ENCODE measurements around the gene TTBK1.

DNA sequence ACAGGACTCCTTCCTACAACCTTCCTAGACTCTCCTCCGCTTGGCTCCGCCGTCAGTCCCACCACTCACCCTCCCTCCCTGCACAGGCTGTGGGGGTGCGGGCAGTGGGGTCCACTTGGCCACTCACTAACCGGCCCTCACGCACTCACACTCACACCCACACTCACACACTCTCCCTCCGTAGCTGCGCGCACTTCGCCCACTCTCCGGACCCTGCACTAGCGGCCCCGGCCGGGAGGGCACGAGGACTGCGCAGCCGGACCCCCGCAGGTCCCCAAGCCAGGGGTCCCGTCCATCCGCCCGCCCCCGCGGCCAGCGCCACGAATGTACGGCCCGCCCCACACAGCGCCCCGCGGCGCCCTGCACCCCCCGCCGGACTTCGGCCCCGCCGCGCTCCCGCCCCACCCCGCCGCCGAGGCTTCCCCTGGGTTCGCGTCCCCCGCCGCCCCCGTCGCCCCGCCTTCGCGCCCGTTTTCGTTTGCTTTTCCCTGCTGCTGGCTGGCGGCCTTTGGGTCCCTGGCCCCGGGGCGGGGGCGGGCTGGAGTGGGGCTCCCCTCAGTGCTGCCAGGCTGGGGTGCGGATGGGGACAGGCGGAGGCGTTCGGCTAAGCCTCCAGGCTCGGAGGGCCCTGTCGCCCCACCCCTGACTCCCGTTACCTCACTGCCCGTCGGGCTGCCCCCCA is 31.8 kb downstream of the TTBK1 start:
- TF ChIP-seq CTCF (IDR thresholded peaks at IDR 0.05) = no peak
- no peak for TF ChIP-seq POLR2A (IDR thresholded peaks at IDR 0.05)
- TF ChIP-seq EP300 (IDR thresholded peaks at IDR 0.05) = no peak
